ENCODE measurements around the gene ITGA11. TPM values are rescaled to one million over a fixed set of nuclear protein-coding genes. Genes with fewer than 3 reads are reported as not detected.

ITGA11 gene
- total RNA-seq, 2 donors from 2014 or later: 0.99 to 1.0 TPM

DNA sequence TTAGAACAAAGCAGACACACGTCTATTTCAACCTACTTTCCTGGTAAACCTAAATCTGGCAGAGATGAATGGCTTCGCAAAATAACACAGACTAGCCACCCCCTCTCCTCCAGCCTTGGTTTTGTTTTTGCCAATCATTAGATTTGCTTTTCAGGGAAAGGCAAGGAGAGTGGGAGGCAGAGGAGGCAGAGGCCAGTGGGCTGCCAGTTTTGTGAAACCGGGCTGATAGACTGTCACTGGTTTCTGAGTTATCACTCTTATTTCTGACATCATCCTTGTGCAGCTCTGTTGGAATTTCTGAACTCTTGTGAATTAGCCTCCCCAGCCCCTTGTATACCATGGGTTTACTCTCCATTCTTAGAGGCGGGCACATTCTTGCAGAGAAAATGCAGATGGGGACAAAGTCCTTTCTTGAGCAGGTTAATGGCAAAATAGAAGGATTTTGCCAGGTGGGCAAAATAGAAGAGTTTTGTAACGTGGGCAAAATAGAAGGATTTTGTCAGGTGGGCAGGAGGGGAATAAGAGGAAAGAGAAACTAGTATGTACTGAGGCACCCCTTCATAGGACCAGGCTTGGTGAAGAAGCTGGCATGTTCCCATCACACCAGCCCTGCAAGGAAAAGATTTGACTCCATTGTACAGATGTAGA lies 157.6 kb downstream of the ITGA11 start:
- WGBS, 2 donors: 46 to 65% methylated on average over 5 of the region's 5 CpGs
- no peaks in the 10 kb centered on the region for H3K9me3 ChIP-seq
- DNase-seq (no peak), ATAC-seq (no peak)
- intact Hi-C loops (cut with DNase I): no loop called here
- H3K36me3 ChIP-seq (replicated peaks in 1 of 2; ENCODE audit: insufficient read depth in 1 of 2, low read depth in 2 of 2): no peaks in the 10 kb centered on the region
- peaks cover 17% of the 10 kb centered on the region for H3K4me1 ChIP-seq
- H3K27me3 ChIP-seq: no peaks in the 10 kb centered on the region
- H3K4me3 ChIP-seq: no peak overlapping the region
- TF ChIP-seq POLR2A (IDR thresholded peaks at IDR 0.05): no peak
- TF ChIP-seq, protein P1, sequence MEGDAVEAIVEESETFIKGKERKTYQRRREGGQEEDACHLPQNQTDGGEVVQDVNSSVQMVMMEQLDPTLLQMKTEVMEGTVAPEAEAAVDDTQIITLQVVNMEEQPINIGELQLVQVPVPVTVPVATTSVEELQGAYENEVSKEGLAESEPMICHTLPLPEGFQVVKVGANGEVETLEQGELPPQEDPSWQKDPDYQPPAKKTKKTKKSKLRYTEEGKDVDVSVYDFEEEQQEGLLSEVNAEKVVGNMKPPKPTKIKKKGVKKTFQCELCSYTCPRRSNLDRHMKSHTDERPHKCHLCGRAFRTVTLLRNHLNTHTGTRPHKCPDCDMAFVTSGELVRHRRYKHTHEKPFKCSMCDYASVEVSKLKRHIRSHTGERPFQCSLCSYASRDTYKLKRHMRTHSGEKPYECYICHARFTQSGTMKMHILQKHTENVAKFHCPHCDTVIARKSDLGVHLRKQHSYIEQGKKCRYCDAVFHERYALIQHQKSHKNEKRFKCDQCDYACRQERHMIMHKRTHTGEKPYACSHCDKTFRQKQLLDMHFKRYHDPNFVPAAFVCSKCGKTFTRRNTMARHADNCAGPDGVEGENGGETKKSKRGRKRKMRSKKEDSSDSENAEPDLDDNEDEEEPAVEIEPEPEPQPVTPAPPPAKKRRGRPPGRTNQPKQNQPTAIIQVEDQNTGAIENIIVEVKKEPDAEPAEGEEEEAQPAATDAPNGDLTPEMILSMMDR (IDR thresholded peaks at IDR 0.05): no peak
- no peak overlapping the region for H3K27ac ChIP-seq

DNA sequence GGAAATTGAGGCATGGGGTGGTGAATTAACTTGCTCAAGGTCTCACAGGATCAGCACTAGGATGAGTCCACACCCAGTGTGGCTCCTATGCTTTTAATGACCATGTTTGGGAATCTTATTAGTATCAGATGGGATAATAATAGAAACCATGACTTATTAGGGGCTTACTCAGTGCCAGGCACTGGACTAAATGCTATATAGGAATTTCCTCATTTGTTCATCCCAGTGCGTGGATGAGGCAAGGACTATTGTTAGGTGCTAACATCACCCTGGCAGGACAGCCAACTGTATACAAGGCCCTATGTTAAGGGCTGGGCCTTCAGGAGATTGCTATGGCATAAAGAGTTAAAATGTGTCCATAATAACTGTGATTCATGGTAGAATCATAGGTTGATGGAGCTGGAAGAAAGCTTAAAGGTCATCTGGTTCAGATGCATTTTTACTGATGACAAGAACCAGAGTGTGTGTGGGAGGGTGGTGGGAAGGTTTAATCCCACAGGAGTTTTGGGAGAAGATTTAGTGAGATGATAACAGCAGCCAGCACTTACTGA lies 159.2 kb downstream of the ITGA11 start:
- no peaks in the 10 kb centered on the region for H3K27me3 ChIP-seq
- peaks cover 10% of the 10 kb centered on the region for H3K4me1 ChIP-seq
- DNase-seq: no peak
- TF ChIP-seq POLR2A (IDR thresholded peaks at IDR 0.05): no peak
- TF ChIP-seq, protein P1 (IDR thresholded peaks at IDR 0.05): no peak
- H3K36me3 ChIP-seq (replicated peaks in 1 of 2; ENCODE audit: insufficient read depth in 1 of 2, low read depth in 2 of 2): no peaks in the 10 kb centered on the region
- no peak for ATAC-seq
- 50% methylated on average over 1 of the region's 1 CpG for WGBS, 2 donors
- H3K27ac ChIP-seq: peak overlapping the region in 2 of 4 donors; percentile 72 to 75
- intact Hi-C loops (cut with DNase I): no loop called here
- H3K4me3 ChIP-seq: no peak overlapping the region
- no peaks in the 10 kb centered on the region for H3K9me3 ChIP-seq

DNA sequence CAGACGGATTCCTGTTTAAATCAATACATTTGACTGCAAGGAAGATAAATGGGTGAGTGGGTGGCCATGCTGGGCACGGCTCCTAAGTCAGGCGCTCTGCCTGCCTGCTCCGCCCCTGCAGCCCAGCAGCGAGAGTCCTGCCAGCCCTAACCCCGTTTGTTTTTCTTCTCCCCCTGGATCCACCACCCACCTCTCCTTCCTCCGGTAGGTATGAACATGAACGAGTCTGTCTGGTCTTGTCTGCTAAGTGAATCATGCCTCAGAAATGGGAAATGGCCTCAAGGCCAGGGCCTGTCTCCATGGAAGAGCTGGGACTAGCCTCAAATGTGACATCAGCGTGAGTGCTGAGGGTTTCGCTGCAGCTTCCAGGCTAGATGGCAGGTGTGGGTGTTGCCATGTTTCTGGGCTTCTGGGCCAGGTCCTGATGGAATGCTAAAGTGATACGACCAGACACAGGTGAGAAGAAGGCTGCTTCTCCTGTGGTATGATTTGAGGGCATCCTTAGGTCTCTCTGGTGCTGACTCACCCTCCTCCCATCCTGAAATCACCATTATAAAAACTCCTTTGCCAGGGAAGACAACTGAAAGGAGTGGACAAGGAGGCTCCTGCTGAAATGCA lies 160.0 kb downstream of the ITGA11 start:
- Histone ChIP-seq H3K9me3 (no peaks in the 10 kb centered on the region), H3K27ac (peak overlapping the region in 3 of 4 donors; percentile 55 to 75 (median 72)), H3K4me1 (peaks cover 9% of the 10 kb centered on the region), H3K27me3 (no peaks in the 10 kb centered on the region), H3K36me3 (replicated peaks in 1 of 2; ENCODE audit: insufficient read depth in 1 of 2, low read depth in 2 of 2) (no peaks in the 10 kb centered on the region), H3K4me3 (no peak overlapping the region)
- intact Hi-C loops (cut with DNase I): no loop called here
- peak in 2 of 3 donors; percentile 29 to 33 for TF ChIP-seq POLR2A (IDR thresholded peaks at IDR 0.05)
- TF ChIP-seq, protein P1 (IDR thresholded peaks at IDR 0.05): no peak
- DNase-seq (peak in 3 of 4 donors; percentile 33 to 53 (median 42)), ATAC-seq (peak; percentile 75)
- WGBS, 2 donors: 17 to 23% methylated on average over 11 of the region's 11 CpGs

DNA sequence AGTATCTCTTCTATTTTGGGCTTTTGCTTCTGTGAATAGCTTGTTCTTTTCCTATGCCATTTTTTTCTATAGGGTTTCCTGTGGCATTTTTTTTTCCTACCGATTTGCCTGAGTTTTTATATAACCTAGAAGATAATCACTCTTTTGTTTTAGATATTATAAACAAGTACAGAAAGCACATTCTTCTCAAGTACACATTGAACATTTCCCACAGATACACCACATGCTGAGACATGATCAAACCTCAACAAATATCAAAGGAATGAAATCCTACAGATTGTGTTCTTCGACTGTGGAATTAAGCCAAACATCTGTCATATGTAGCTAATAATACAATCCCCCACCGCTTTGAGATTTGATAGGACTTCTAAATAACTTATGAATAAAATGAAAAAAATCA lies 163.6 kb downstream of the ITGA11 start:
- ATAC-seq: no peak
- no peak overlapping the region for H3K4me3 ChIP-seq
- H3K4me1 ChIP-seq: peaks cover 4% of the 10 kb centered on the region
- intact Hi-C loops (cut with DNase I): no loop called here
- WGBS, 2 donors: 18 to 20% methylated on average over 3 of the region's 3 CpGs
- no peaks in the 10 kb centered on the region for H3K36me3 ChIP-seq (replicated peaks in 1 of 2; ENCODE audit: insufficient read depth in 1 of 2, low read depth in 2 of 2)
- H3K27ac ChIP-seq: no peak overlapping the region
- H3K27me3 ChIP-seq: no peaks in the 10 kb centered on the region
- no peak for DNase-seq
- no peaks in the 10 kb centered on the region for H3K9me3 ChIP-seq
- no peak for TF ChIP-seq POLR2A (IDR thresholded peaks at IDR 0.05)
- TF ChIP-seq, protein P1 (IDR thresholded peaks at IDR 0.05): no peak
